ENCODE data around the gene PAWR.

PAWR gene

GRCh38 chr12:79644274-79645234, 46.2 kb downstream of the PAWR start:
- Histone ChIP-seq H3K4me2 (ENCODE audit: low read length) (no peak overlapping the region), H3K79me2 (ENCODE audit: control insufficient read depth, low read length) (peaks cover 93% of the 10 kb centered on the region), H4K20me1 (ENCODE audit: control insufficient read depth, insufficient read depth, low read depth, low read length) (peaks cover 6% of the 10 kb centered on the region; the same call in 1 of the 2 replicates)

GRCh38 chr12:79643821-79644220, 46.9 kb downstream of the PAWR start:
- Histone ChIP-seq H3K36me3 (ENCODE audit: control insufficient read depth, low read length) (peaks cover 12% of the 10 kb centered on the region), H3K4me3 (ENCODE audit: low read length) (no peak overlapping the region), H4K20me1 (ENCODE audit: control insufficient read depth, insufficient read depth, low read depth, low read length) (peaks cover 6% of the 10 kb centered on the region; the same call in 1 of the 2 replicates), H3K4me2 (ENCODE audit: low read length) (no peak overlapping the region), H3F3A (ENCODE audit: control insufficient read depth, insufficient read depth) (0 out of 2 replicates have a peak, but pooled peaks cover 2% of the 10 kb centered on the region), H3K9me2 (replicated peaks; ENCODE audit: control insufficient read depth, low read length) (no peaks in the 10 kb centered on the region), H3K79me2 (ENCODE audit: control insufficient read depth, low read length) (peaks cover 86% of the 10 kb centered on the region), H3K27ac (ENCODE audit: low read depth, low read length) (no peak overlapping the region), H3K27me3 (ENCODE audit: control insufficient read depth, low read length) (no peaks in the 10 kb centered on the region), H3K4me1 (ENCODE audit: control insufficient read depth, low read length) (no peaks in the 10 kb centered on the region), H3K9me3 (ENCODE audit: control insufficient read depth, insufficient read depth, low read length) (no peaks in the 10 kb centered on the region)
- TF ChIP-seq EZH2phosphoT487 (IDR thresholded peaks at IDR 0.05; ENCODE audit: borderline replicate concordance, low read length) (no peak), CTCF (IDR thresholded peaks at IDR 0.05; ENCODE audit: low read depth, low read length, poor library complexity, severe bottlenecking) (no peak)

More at GRCh38 chr12:79644274-79645234, 46.2 kb downstream of the PAWR start:
- no peak overlapping the region for H3K27ac ChIP-seq (ENCODE audit: low read depth, low read length)
- H3K36me3 ChIP-seq (ENCODE audit: control insufficient read depth, low read length), result peaks cover 12% of the 10 kb centered on the region
- no peaks in the 10 kb centered on the region for H3K9me3 ChIP-seq (ENCODE audit: control insufficient read depth, insufficient read depth, low read length)
- no peaks in the 10 kb centered on the region for H3K27me3 ChIP-seq (ENCODE audit: control insufficient read depth, low read length)
- H3F3A ChIP-seq (ENCODE audit: control insufficient read depth, insufficient read depth), result 0 out of 2 replicates have a peak, but pooled peaks cover 2% of the 10 kb centered on the region
- H3K9me2 ChIP-seq (replicated peaks; ENCODE audit: control insufficient read depth, low read length), result no peaks in the 10 kb centered on the region
- H3K4me3 ChIP-seq (ENCODE audit: low read length), result no peak overlapping the region
- no peaks in the 10 kb centered on the region for H3K4me1 ChIP-seq (ENCODE audit: control insufficient read depth, low read length)
- TF ChIP-seq EZH2phosphoT487 (IDR thresholded peaks at IDR 0.05; ENCODE audit: borderline replicate concordance, low read length), result no peak
- no peak for TF ChIP-seq CTCF (IDR thresholded peaks at IDR 0.05; ENCODE audit: low read depth, low read length, poor library complexity, severe bottlenecking)

GRCh38 chr12:79638490-79638889, 52.3 kb downstream of the PAWR start:
- H3K4me1 ChIP-seq (ENCODE audit: control insufficient read depth, low read length), result no peaks in the 10 kb centered on the region
- H3K36me3 ChIP-seq (ENCODE audit: control insufficient read depth, low read length), result peaks cover 7% of the 10 kb centered on the region
- H3K4me3 ChIP-seq (ENCODE audit: low read length), result no peak overlapping the region
- no peaks in the 10 kb centered on the region for H3K9me2 ChIP-seq (replicated peaks; ENCODE audit: control insufficient read depth, low read length)
- no peak overlapping the region for H3K4me2 ChIP-seq (ENCODE audit: low read length)
- peaks cover 2% of the 10 kb centered on the region; the same call in 1 of the 2 replicates for H3F3A ChIP-seq (ENCODE audit: control insufficient read depth, insufficient read depth)
- no peaks in the 10 kb centered on the region for H3K9me3 ChIP-seq (ENCODE audit: control insufficient read depth, insufficient read depth, low read length)
- H4K20me1 ChIP-seq (ENCODE audit: control insufficient read depth, insufficient read depth, low read depth, low read length), result no peaks in the 10 kb centered on the region; the same call in 1 of the 2 replicates
- no peak overlapping the region for H3K27ac ChIP-seq (ENCODE audit: low read depth, low read length)
- H3K79me2 ChIP-seq (ENCODE audit: control insufficient read depth, low read length), result peaks cover 82% of the 10 kb centered on the region
- no peaks in the 10 kb centered on the region for H3K27me3 ChIP-seq (ENCODE audit: control insufficient read depth, low read length)
- TF ChIP-seq EZH2phosphoT487 (IDR thresholded peaks at IDR 0.05; ENCODE audit: borderline replicate concordance, low read length) (no peak), CTCF (IDR thresholded peaks at IDR 0.05; ENCODE audit: low read depth, low read length, poor library complexity, severe bottlenecking) (no peak)

Data from DOHH2 (cell line).